T47D (cell line): ENCODE results near the gene TBPL2.

Experiments used
- DNase-seq, 2 experiments: peaks; one replicate each; pipeline versions ENCODE4 v3.0.0 to v3.0.0-alpha.2; 2011 to 2012; ENCODE audit warnings: low read depth in 1 of 2, low spot score in 1 of 2
- JUND ChIP-seq: IDR thresholded peaks from 2 replicates; pipeline ENCODE4 v1.6.1; 2012; ENCODE audit warnings: low read depth
- in situ Hi-C: cut with HindIII; loops from 2 replicates; pipeline ENCODE4 v1.10.0; 2016; ENCODE audit warnings: low sequenced_read_pairs, low pct_unique_long_range_greater_than_20kb

TBPL2 gene

GRCh38 chr14:55451398-55451797, 11.0 kb upstream of the TBPL2 start:
- no peak for DNase-seq
- in situ Hi-C loops, result no loop called here
- TF ChIP-seq JUND, result no peak

DNA sequence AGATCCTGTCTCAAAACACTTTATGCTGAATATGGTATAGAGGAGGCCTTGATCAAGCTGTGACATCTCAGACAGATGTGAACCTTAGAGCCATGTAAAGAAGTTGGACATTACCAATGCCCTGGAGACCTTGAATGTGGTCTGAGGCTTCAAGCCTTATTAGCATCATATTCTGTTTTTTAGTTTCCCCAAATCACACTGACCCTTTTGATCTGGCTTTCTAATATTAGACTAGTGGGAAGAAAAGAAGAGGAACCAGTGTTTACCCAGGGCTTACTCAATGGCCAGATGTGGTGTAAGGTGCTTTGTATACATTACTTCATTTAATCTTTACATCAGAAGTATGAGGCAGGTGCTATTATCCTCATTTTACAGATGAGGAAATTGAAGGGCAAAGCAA, 10.6 kb upstream of the TBPL2 start:
- in situ Hi-C loops, result no loop called here
- DNase-seq, result no peak

DNA sequence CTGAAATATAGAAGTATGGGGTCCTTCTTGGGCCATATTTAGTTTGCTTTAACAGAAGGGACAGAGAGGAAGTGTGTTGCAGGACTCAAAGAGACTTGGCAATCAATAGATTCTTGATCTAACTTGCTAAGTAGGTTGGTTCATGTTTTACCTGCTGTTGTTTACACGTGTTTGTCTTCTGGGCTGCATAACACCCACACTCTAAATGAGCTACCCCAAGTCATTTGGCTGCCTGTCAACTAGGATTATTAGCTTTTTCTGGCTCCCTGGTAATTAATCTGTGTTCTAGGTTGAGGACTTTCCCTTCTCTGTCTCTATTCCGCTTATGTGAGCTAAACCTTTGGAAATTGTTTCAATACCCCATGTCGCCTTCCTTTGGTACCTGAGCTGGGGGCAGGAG, 10.1 kb upstream of the TBPL2 start:
- DNase-seq, result no peak
- no peak for TF ChIP-seq JUND
- in situ Hi-C loops, result no loop called here

More for the DNA sequence above, 10.6 kb upstream of the TBPL2 start:
- no peak for TF ChIP-seq JUND

GRCh38 chr14:55450124-55450523, 9.7 kb upstream of the TBPL2 start:
- no peak for DNase-seq
- in situ Hi-C loops, result no loop called here
- TF ChIP-seq JUND, result no peak

DNA sequence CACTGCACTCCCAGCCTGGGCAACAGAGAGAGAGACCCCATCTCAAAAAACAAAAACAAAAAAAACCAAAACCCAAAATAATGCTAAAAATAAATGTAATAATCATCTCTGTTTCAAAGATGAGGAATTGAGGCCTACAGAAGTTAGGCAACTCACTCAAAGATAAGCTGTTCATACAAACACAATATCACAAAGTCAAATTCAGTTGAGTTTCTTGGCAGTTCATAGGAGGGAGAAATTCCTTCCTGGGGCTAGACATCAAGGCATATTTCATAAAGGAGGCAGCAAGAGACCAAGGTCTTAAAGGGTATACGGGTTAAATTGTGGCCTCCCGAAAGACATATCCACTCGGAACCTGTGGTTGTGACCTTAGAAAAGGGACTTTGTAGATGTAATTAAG, 8.7 kb upstream of the TBPL2 start:
- TF ChIP-seq JUND, result no peak
- no peak for DNase-seq
- in situ Hi-C loops, result no loop called here

GRCh38 chr14:55448141-55448614, 7.8 kb upstream of the TBPL2 start:
- in situ Hi-C loops, result no loop called here
- TF ChIP-seq JUND, result no peak
- DNase-seq, result peak in 1 of 2 experiments; percentile 40

- in situ Hi-C loops, result no loop called here
- TF ChIP-seq JUND, result no peak
- no peak for DNase-seq
Measured at GRCh38 chr14:55446833-55447232, 6.4 kb upstream of the TBPL2 start.

- in situ Hi-C loops, result no loop called here
Measured at GRCh38 chr14:55446127-55446736, 5.8 kb upstream of the TBPL2 start.

DNA sequence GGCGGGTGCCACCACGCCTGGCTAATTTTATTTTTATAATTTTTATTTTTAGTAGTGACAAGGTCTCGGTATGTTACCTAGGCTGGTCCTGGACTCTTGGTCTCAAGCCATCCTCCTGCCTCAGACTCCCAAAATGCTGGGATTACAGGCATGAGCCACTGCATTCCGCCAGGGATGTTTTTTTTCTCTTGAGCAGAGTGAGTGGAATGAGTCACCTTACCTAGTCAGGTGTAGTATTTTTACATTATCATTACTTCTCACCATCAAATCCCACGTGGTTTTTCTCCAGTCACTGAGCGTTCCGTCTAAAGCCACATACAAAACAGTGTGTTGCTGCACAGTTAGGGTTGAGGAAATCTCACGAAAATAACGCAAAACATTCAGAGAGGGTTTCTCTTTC, 870 bp upstream of the TBPL2 start:
- in situ Hi-C loops, result no loop called here
- no peak for TF ChIP-seq JUND
- DNase-seq, result no peak

More at GRCh38 chr14:55446127-55446736, 5.8 kb upstream of the TBPL2 start:
- no peak for TF ChIP-seq JUND
- peak in 1 of 2 experiments; percentile 83 for DNase-seq

DNA sequence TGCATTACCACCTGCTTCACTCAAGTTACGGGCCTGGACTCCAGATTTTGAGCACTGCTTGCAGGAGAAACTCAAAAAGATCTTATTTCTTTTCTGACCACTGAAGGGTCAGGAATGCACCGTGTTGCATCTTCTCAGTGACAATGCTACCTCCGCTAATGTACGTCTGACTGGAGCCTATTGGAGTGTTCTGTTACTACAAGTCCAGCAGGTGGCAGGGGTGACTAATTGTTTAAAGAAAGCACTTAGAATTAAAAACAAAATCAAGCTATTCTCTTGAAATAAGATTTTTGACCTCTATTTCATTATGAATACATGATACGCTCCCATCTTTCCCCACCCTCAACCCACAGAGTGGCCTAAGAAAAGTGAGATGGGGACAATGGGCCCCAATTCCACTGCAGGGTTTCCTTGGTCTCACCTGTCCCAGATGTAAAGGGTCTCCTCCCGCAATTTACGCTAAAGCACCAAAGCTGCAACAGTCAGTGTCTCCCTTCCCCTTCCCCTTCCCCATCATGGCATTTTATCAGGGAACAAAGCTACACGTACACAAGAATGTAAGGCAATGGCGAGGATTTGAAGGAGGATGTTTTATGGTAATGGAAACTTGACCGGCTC, 2.2 kb downstream of the TBPL2 start:
- in situ Hi-C loops, result no loop called here
- DNase-seq, result peak in 1 of 2 experiments; percentile 79
- TF ChIP-seq JUND, result no peak

DNA sequence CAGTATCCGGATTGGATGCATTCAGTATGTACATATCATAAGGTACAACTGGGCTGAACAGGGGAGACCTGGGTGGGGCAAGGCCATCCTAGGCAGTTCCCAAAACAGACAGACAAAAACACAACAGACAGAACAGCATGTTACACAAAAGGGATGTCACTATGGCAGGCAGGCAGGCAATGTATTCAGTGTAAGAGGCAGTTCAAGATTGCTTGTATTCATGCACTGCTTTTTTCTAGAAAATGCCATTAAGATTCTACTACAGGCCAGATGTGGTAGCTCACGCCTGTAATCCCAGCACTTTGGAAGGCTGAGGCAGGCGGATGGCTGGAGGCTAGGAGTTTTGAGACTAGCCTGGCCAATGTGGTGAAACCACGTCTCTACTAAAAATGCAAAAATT, 3.5 kb downstream of the TBPL2 start:
- DNase-seq, result no peak
- in situ Hi-C loops, result no loop called here

DNA sequence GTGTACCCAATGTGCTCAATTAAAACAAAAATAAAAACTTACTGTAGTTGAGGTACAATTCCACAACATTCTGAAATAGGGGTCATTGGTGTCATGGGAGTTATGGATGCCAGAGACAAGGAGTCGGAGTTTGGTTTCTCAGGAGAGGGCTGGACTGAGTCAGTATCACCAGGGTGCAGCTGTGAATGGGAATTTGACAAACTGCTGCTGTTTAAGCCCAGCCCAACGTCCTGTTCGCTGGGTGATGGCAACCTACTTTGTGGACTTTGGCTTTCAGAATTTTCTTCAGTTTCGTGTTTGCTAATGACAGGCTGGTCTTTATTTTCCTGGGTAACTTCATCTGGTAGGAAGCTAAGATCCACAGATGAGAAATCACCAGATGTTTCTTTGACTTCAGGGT, 3.9 kb downstream of the TBPL2 start:
- no peak for TF ChIP-seq JUND
- in situ Hi-C loops, result no loop called here
- DNase-seq, result no peak

More for the DNA sequence above, 3.5 kb downstream of the TBPL2 start:
- no peak for TF ChIP-seq JUND

GRCh38 chr14:55434805-55435174, 5.6 kb downstream of the TBPL2 start:
- no peak for TF ChIP-seq JUND
- in situ Hi-C loops, result no loop called here
- no peak for DNase-seq
